HCT116 (cell line): Measurements from ENCODE around the gene PDIA3. TPM values are rescaled to one million over a fixed set of nuclear protein-coding genes. Genes with fewer than 3 reads are reported as not detected.

ENCODE experiments used
- ATAC-seq: fragments of 200-7000 bp; cut with Tn5 transposase; 2 replicates; pipeline ENCODE4 v1.9.1; 2020; ENCODE audit warnings: mild to moderate bottlenecking, moderate library complexity
- BruUV-seq: library from RNA; stranded (reverse); fragments of 400-500 nt; replicated peaks from 2 replicates; lab custom pipeline; 2021; lab: Mats Ljungman, UMichigan
- CTCF ChIA-PET: fragments of 300-600 bp; sonication (Branson Sonifier 250); formaldehyde crosslinking; loops from one replicate; lab custom pipeline; 2021; ENCODE audit warnings: antibody characterized with exemption; lab: Charles Lee
- POLR2A ChIA-PET: fragments of 300-600, 350-600 bp; sonication (Branson Sonifier 250); formaldehyde crosslinking; loops from one replicate; lab custom pipeline; 2021; ENCODE audit warnings: antibody characterized with exemption; lab: Charles Lee
- RAD21 ChIA-PET, 2 experiments: fragments of 300-600 bp; sonication (Branson Sonifier 250); formaldehyde crosslinking; loops; one replicate each; lab custom pipeline; 2023; ENCODE audit warnings: low total read pairs in 2 of 2; ENCODE audit not compliant: uncharacterized antibody in 2 of 2, unreplicated experiment in 2 of 2, low non-redundant PET in 1 of 2; lab: Charles Lee
- DNase-seq: peaks from one replicate; pipeline ENCODE4 v3.0.0-alpha.2; 2010; ENCODE audit warnings: low read depth, low spot score
- H2AFZ ChIP-seq: fragments of 200-600 bp; shearing (Covaris generic), sonication (generic); 2 replicates; pipeline ENCODE4 v1.6.1; 2017; ENCODE audit warnings: low read depth, mixed run types, mixed read lengths, antibody characterized with exemption, low read length; ENCODE audit not compliant: poor library complexity, severe bottlenecking
- H3K27ac ChIP-seq: 2 replicates; pipeline ENCODE4 v1.5.1; 2012; ENCODE audit warnings: low read depth, low read length
- H3K27me3 ChIP-seq: fragments of 200-600 bp; sonication (generic); 2 replicates; pipeline ENCODE4 v1.6.1; 2016; ENCODE audit warnings: mixed run types, low read length, mixed read lengths; ENCODE audit not compliant: insufficient read depth
- H3K36me3 ChIP-seq, 2 experiments: fragments of 200-500 bp in 1 of 2; fragments of 200-600 bp in 1 of 2; sonication (Bioruptor generic) in 1 of 2; sonication (generic) in 1 of 2; 2 replicates each; pipeline versions ENCODE4 v1.5.1 to v1.6.1; 2014 to 2016; ENCODE audit warnings: low read length in 2 of 2, inconsistent platforms in 1 of 2, mixed read lengths in 1 of 2, mixed run types in 1 of 2; ENCODE audit not compliant: insufficient read depth in 2 of 2, control insufficient read depth in 1 of 2
- H3K4me1 ChIP-seq, 2 experiments: fragments of 200-600 bp in 1 of 2; sonication (generic) in 1 of 2; 2 replicates each; pipeline versions ENCODE4 v1.5.1 to v1.6.1; 2012 to 2017; ENCODE audit warnings: low read length in 2 of 2, inconsistent platforms in 1 of 2, mild to moderate bottlenecking in 1 of 2, mixed read lengths in 1 of 2, mixed run types in 1 of 2, moderate library complexity in 1 of 2; ENCODE audit not compliant: insufficient read depth in 2 of 2, control insufficient read depth in 1 of 2
- H3K4me2 ChIP-seq: fragments of 200-600 bp; sonication (generic); 2 replicates; pipeline ENCODE4 v1.6.1; 2017; ENCODE audit warnings: mixed run types, low read length, mixed read lengths
- H3K4me3 ChIP-seq, 2 experiments: fragments of 200-600 bp in 1 of 2; sonication (generic) in 1 of 2; replicated peaks in 1 of 2; 2 replicates each; pipeline ENCODE4 v1.5.1; 2011 to 2016; ENCODE audit warnings: low read length in 2 of 2, control low read depth in 1 of 2, low read depth in 1 of 2, mild to moderate bottlenecking in 1 of 2, mixed read lengths in 1 of 2, mixed run types in 1 of 2
- H3K79me2 ChIP-seq: fragments of 200-600 bp; sonication (generic); 2 replicates; pipeline ENCODE4 v1.6.1; 2017; ENCODE audit warnings: mild to moderate bottlenecking, mixed run types, low read length, moderate library complexity, mixed read lengths; ENCODE audit not compliant: insufficient read depth
- H3K9ac ChIP-seq: fragments of 200-600 bp; sonication (generic); 2 replicates; pipeline ENCODE4 v1.6.1; 2016; ENCODE audit warnings: low read length, mixed read lengths
- H3K9me2 ChIP-seq: fragments of 200-600 bp; sonication (generic), shearing (Covaris generic); 2 replicates; pipeline ENCODE4 v1.6.1; 2017; ENCODE audit warnings: mixed run types, mild to moderate bottlenecking, moderate library complexity; ENCODE audit not compliant: insufficient read depth
- H3K9me3 ChIP-seq, 2 experiments: fragments of 200-500 bp in 1 of 2; fragments of 200-600 bp in 1 of 2; sonication (Bioruptor generic) in 1 of 2; sonication (generic) in 1 of 2; 2 replicates each; pipeline ENCODE4 v1.6.1; 2014 to 2017; ENCODE audit warnings: low read length in 2 of 2, mixed read lengths in 2 of 2, inconsistent platforms in 1 of 2, low read depth in 1 of 2, mild to moderate bottlenecking in 1 of 2, mixed run types in 1 of 2, moderate library complexity in 1 of 2; ENCODE audit not compliant: control insufficient read depth in 1 of 2, insufficient read depth in 1 of 2
- H4K20me1 ChIP-seq: fragments of 200-600 bp; sonication (generic), shearing (Covaris generic); 2 replicates; pipeline ENCODE4 v1.6.1; 2017; ENCODE audit warnings: mixed run types, mild to moderate bottlenecking, moderate library complexity; ENCODE audit not compliant: insufficient read depth
- CEBPB ChIP-seq: IDR thresholded peaks from 2 replicates; pipeline ENCODE4 v1.6.1; 2012; ENCODE audit warnings: low read depth
- EGR1 ChIP-seq: IDR thresholded peaks from 2 replicates; pipeline ENCODE4 v1.6.1; 2012; ENCODE audit warnings: low read depth
- ELF1 ChIP-seq: IDR thresholded peaks from 2 replicates; pipeline ENCODE4 v1.6.1; 2012; ENCODE audit warnings: low read depth, borderline replicate concordance
- EZH2phosphoT487 ChIP-seq: fragments of 200-600 bp; IDR thresholded peaks from 2 replicates; pipeline ENCODE4 v1.6.1; 2018; ENCODE audit warnings: antibody characterized with exemption, borderline replicate concordance
- JUND ChIP-seq: IDR thresholded peaks from 2 replicates; pipeline ENCODE4 v1.6.1; 2012
- RAD21 ChIP-seq: IDR thresholded peaks from 2 replicates; pipeline ENCODE4 v1.6.1; 2012; ENCODE audit warnings: low read depth, mild to moderate bottlenecking
- SP1 ChIP-seq: IDR thresholded peaks from 2 replicates; pipeline ENCODE4 v1.6.1; 2012; ENCODE audit warnings: low read depth
- SRF ChIP-seq: IDR thresholded peaks from 2 replicates; pipeline ENCODE4 v1.6.1; 2012; ENCODE audit warnings: low read depth
- TCF7L2 ChIP-seq: IDR thresholded peaks from 2 replicates; pipeline ENCODE4 v1.7.0; 2011; ENCODE audit warnings: borderline replicate concordance, inconsistent platforms; ENCODE audit not compliant: insufficient read depth, insufficient read length; ENCODE audit errors: extremely low read depth
- YY1 ChIP-seq: IDR thresholded peaks from 2 replicates; pipeline ENCODE4 v1.6.1; 2011; ENCODE audit warnings: low read length, low read depth, moderate library complexity, mild to moderate bottlenecking; ENCODE audit not compliant: insufficient replicate concordance; ENCODE audit errors: extremely low read depth
- ZFX ChIP-seq: fragments of 450-650 bp; IDR thresholded peaks from 2 replicates; pipeline ENCODE4 v1.6.1; 2017
- intact Hi-C: fragments of 100-400 bp; cut with micrococcal nuclease; formaldehyde crosslinking; loops from 2 replicates; pipeline ENCODE4 v1.10.0; 2022
- total RNA-seq: library from RNA; stranded (reverse); gene quantifications from one replicate; pipeline ENCODE4 v1.2.1, GENCODE V29; 2021; ENCODE audit not compliant: unreplicated experiment
- TF ChIP-seq, protein P1 (sequence below): IDR thresholded peaks from 2 replicates; pipeline ENCODE4 v1.6.1; 2012; ENCODE audit warnings: low read depth
- TF ChIP-seq, protein P2 (sequence below): IDR thresholded peaks from 2 replicates; pipeline ENCODE4 v1.6.1; 2012
- TF ChIP-seq, protein P3 (sequence below): IDR thresholded peaks from 2 replicates; pipeline ENCODE4 v1.6.1; 2012
- TF ChIP-seq, protein P4 (sequence below): IDR thresholded peaks from 2 replicates; pipeline ENCODE4 v1.6.1; 2011; ENCODE audit warnings: mild to moderate bottlenecking, low read length, moderate library complexity; ENCODE audit not compliant: insufficient replicate concordance; ENCODE audit errors: extremely low read depth

Gene PDIA3
- total RNA-seq, 1 experiment from 2014 or later, result 435 TPM

DNA sequence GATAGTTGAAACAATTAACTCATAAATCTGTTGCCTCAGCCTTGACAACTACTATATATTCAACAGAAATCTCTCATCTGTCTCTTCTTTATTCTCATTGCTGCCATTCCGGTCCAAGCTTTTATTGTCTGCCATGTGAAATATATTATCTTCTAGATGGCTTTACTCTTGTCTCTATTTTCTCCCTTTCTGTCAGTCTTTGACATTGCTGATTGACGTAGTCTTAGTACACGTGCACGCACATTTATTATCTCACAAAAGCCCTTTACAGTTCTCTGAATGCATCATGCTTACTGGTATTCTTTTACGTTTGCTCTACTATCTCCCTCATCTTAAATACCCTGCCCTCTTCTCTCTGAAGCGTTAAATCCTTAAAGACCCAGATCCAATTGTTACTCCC lies 5.6 kb downstream of the PDIA3 start (continued):
- TF ChIP-seq, protein P1, sequence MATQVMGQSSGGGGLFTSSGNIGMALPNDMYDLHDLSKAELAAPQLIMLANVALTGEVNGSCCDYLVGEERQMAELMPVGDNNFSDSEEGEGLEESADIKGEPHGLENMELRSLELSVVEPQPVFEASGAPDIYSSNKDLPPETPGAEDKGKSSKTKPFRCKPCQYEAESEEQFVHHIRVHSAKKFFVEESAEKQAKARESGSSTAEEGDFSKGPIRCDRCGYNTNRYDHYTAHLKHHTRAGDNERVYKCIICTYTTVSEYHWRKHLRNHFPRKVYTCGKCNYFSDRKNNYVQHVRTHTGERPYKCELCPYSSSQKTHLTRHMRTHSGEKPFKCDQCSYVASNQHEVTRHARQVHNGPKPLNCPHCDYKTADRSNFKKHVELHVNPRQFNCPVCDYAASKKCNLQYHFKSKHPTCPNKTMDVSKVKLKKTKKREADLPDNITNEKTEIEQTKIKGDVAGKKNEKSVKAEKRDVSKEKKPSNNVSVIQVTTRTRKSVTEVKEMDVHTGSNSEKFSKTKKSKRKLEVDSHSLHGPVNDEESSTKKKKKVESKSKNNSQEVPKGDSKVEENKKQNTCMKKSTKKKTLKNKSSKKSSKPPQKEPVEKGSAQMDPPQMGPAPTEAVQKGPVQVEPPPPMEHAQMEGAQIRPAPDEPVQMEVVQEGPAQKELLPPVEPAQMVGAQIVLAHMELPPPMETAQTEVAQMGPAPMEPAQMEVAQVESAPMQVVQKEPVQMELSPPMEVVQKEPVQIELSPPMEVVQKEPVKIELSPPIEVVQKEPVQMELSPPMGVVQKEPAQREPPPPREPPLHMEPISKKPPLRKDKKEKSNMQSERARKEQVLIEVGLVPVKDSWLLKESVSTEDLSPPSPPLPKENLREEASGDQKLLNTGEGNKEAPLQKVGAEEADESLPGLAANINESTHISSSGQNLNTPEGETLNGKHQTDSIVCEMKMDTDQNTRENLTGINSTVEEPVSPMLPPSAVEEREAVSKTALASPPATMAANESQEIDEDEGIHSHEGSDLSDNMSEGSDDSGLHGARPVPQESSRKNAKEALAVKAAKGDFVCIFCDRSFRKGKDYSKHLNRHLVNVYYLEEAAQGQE, result no peak
- TF ChIP-seq, protein P2, sequence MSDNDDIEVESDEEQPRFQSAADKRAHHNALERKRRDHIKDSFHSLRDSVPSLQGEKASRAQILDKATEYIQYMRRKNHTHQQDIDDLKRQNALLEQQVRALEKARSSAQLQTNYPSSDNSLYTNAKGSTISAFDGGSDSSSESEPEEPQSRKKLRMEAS, result no peak
- TF ChIP-seq JUND, result no peak
- TF ChIP-seq ELF1, result no peak
- TF ChIP-seq SP1, result no peak
- TF ChIP-seq, protein P3, sequence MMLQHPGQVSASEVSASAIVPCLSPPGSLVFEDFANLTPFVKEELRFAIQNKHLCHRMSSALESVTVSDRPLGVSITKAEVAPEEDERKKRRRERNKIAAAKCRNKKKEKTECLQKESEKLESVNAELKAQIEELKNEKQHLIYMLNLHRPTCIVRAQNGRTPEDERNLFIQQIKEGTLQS, result no peak
- no peak for TF ChIP-seq SRF
- TF ChIP-seq EZH2phosphoT487, result no peak
- no peak for TF ChIP-seq YY1

DNA sequence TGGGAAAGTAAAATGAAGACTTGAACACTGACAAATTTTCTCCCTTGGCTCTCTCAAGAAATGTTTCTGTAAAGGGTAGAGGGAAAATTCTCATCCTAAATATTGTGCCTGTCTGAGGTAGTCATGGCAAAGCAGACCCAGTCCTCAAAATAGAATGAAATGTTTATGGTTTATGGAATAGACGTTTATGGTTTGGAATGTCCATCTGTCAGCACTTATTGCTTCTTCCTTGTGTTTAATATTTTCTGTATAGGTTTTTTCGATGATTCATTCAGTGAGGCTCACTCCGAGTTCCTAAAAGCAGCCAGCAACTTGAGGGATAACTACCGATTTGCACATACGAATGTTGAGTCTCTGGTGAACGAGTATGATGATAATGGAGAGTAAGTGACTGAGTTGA lies 16.6 kb downstream of the PDIA3 start:
- no peaks in the 10 kb centered on the region for H3K9me2 ChIP-seq
- H4K20me1 ChIP-seq, result no peaks in the 10 kb centered on the region
- ChIA-PET CTCF (no interaction called here), RAD21 (no interaction called here), POLR2A (no interaction called here)
- H3K27ac ChIP-seq, result no peak overlapping the region
- intact Hi-C loops, result no loop called here
- H3K36me3 ChIP-seq, result peaks cover 51 to 53% of the 10 kb centered on the region in 2 experiments
- H3K79me2 ChIP-seq, result peaks cover 23% of the 10 kb centered on the region
- no peak overlapping the region for H3K9ac ChIP-seq
- TF ChIP-seq, protein P4, sequence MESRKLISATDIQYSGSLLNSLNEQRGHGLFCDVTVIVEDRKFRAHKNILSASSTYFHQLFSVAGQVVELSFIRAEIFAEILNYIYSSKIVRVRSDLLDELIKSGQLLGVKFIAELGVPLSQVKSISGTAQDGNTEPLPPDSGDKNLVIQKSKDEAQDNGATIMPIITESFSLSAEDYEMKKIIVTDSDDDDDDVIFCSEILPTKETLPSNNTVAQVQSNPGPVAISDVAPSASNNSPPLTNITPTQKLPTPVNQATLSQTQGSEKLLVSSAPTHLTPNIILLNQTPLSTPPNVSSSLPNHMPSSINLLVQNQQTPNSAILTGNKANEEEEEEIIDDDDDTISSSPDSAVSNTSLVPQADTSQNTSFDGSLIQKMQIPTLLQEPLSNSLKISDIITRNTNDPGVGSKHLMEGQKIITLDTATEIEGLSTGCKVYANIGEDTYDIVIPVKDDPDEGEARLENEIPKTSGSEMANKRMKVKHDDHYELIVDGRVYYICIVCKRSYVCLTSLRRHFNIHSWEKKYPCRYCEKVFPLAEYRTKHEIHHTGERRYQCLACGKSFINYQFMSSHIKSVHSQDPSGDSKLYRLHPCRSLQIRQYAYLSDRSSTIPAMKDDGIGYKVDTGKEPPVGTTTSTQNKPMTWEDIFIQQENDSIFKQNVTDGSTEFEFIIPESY, result no peak
- TF ChIP-seq EGR1 (no peak), EZH2phosphoT487 (no peak), CEBPB (no peak), SP1 (no peak), JUND (no peak), RAD21 (no peak), TCF7L2 (no peak), ZFX (no peak)
- H3K27me3 ChIP-seq, result no peaks in the 10 kb centered on the region
- DNase-seq (no peak), ATAC-seq (no peak)
- H2AFZ ChIP-seq, result no peak overlapping the region
- no peaks in the 10 kb centered on the region for H3K9me3 ChIP-seq
- H3K4me2 ChIP-seq, result no peak overlapping the region
- no peaks in the 10 kb centered on the region for H3K4me1 ChIP-seq
- H3K4me3 ChIP-seq, result no peak overlapping the region
- BruUV-seq, result no TSS peak
